SK-N-SH treated with all-trans-retinoic acid at 6 μM for 48 hours (cell line): ENCODE results near the gene WDFY2.

Experiments used
- BACH2 ChIP-seq: fragments of 250-450 bp; sonication (Bioruptor Pico); IDR thresholded peaks from 2 replicates; pipeline ENCODE4 v1.9.0; 2021; ENCODE audit warnings: mild to moderate bottlenecking, borderline replicate concordance
- CREB5 ChIP-seq: fragments of 250-450 bp; sonication (Bioruptor Pico); IDR thresholded peaks from 2 replicates; pipeline ENCODE4 v1.5.1; 2020; ENCODE audit warnings: low read depth, mild to moderate bottlenecking, moderate library complexity
- CSDC2 ChIP-seq: fragments of 250-450 bp; sonication (Bioruptor Pico); IDR thresholded peaks from 2 replicates; pipeline ENCODE4 v1.5.0; 2020; ENCODE audit warnings: mild to moderate bottlenecking, moderate library complexity
- RARB ChIP-seq: fragments of 250-450 bp; sonication (Bioruptor Pico); IDR thresholded peaks from 2 replicates; pipeline ENCODE4 v1.8.0; 2021; ENCODE audit warnings: mild to moderate bottlenecking, moderate library complexity
- TCF4 ChIP-seq: fragments of 250-450 bp; sonication (Bioruptor Pico); IDR thresholded peaks from 2 replicates; pipeline ENCODE4 v1.8.0; 2021; ENCODE audit warnings: mild to moderate bottlenecking, moderate library complexity, borderline replicate concordance
- ZFP30 ChIP-seq: fragments of 450-650 bp; formaldehyde crosslinking; IDR thresholded peaks from 2 replicates; pipeline ENCODE4 v1.5.0; 2022; ENCODE audit warnings: mild to moderate bottlenecking, moderate library complexity

- no peak for TF ChIP-seq ZFP30 (CRISPR knock-in tag)
- no peak for TF ChIP-seq TCF4 (CRISPR knock-in tag)
- TF ChIP-seq RARB (CRISPR knock-in tag): no peak
- no peak for TF ChIP-seq BACH2 (CRISPR knock-in tag)
- no peak for TF ChIP-seq CSDC2
- no peak for TF ChIP-seq CREB5
These were observed 140.5 kb downstream of the WDFY2 start for GRCh38 chr13:51724721-51725120.
